Astrocyte of the spinal cord (primary cell): ENCODE results near the gene ATP2B2.

Source experiments
- DNase-seq: peaks from one replicate; pipeline ENCODE4 v3.0.0; 2011; ENCODE audit warnings: low read depth, low spot score
- H3K4me3 ChIP-seq: 2 replicates; pipeline ENCODE4 v1.5.1; 2011; ENCODE audit warnings: low read depth, mild to moderate bottlenecking, low read length, moderate library complexity
- in situ Hi-C: cut with HindIII; loops from 2 replicates; pipeline ENCODE4 v1.10.0; 2017; ENCODE audit warnings: low sequenced_read_pairs
- TF ChIP-seq, protein P1 (sequence below): IDR thresholded peaks from 2 replicates; pipeline ENCODE4 v1.5.1; 2012; ENCODE audit warnings: low read depth, mild to moderate bottlenecking, low read length, inconsistent platforms

The ATP2B2 gene

DNA sequence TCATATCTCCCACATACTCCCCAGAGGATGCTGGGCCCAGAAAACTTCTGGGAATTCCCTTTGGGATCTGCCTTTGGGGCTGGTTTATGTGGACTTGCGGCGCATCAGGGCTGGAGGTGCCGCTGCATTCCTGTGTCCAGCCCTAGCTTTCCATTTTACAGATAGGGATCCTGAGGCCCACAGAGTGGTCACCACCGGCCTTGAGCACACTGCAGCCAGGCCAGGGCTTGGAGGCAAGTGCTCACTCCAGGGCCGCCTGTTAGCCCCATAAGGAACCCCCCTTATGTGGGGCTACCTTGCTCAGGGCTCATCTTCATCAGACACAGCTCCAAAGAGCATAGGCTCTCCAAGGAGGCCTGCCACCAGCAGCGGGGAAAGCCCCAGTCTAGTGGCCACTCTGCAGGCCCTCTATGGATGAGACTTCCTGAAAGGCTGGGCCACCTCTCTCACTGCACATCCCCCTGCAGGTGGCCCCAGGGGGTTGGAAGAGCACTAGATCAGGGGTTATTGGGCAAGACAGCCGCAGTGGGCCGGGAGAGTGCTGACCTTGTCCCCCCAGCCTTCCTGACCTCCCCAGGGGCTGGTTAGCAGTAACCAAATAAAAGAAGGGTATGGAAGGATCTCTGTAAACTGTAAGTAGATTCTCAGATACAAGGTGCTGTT lies 9.2 kb upstream of the ATP2B2 start:
- in situ Hi-C loops: no loop called here
- TF ChIP-seq, protein P1, sequence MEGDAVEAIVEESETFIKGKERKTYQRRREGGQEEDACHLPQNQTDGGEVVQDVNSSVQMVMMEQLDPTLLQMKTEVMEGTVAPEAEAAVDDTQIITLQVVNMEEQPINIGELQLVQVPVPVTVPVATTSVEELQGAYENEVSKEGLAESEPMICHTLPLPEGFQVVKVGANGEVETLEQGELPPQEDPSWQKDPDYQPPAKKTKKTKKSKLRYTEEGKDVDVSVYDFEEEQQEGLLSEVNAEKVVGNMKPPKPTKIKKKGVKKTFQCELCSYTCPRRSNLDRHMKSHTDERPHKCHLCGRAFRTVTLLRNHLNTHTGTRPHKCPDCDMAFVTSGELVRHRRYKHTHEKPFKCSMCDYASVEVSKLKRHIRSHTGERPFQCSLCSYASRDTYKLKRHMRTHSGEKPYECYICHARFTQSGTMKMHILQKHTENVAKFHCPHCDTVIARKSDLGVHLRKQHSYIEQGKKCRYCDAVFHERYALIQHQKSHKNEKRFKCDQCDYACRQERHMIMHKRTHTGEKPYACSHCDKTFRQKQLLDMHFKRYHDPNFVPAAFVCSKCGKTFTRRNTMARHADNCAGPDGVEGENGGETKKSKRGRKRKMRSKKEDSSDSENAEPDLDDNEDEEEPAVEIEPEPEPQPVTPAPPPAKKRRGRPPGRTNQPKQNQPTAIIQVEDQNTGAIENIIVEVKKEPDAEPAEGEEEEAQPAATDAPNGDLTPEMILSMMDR: no peak
- H3K4me3 ChIP-seq: no peak overlapping the region
- no peak for DNase-seq

DNA sequence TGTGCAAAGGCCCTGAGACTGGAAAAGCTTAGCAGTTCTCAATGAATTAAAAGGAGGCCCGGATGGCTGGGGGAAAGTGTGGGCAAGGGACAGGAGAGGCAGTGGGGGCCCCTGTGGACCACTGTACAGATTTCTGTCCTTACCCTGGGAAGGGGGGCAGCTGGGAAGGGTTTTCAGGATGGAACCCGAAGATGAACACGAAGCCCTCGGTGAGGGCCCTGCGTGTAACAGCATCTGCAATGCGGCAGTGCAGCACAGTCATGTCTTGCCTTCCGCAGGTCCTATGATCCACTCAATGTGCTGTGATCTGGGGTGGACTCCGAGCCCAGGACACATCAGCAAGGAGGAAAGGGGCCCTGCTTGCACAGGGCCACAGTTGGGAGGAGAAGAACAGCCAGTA lies 7.9 kb upstream of the ATP2B2 start:
- H3K4me3 ChIP-seq: no peak overlapping the region
- in situ Hi-C loops: no loop called here
- no peak for DNase-seq
- TF ChIP-seq, protein P1: no peak

DNA sequence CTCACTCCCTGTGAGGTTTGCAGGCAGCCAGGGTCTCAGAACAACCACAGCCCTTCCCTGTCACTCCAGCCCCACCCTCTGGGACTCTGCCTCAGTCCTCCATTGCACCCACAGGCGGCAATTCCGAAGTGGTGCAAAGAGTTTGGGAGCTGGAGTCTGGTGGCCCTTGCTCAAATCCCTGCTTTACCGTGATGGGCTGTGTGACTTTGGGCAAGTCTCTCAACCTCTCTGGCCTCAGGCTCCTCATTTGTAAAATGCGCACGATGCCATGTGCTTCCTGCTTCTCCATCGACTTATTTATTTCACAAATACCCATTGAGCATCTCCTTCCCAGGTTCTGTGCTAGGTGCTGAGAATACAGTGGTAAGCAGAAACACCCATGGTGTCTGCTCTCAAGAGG lies 7.3 kb upstream of the ATP2B2 start:
- H3K4me3 ChIP-seq: no peak overlapping the region
- no peak for DNase-seq
- in situ Hi-C loops: no loop called here
- TF ChIP-seq, protein P1: no peak

DNA sequence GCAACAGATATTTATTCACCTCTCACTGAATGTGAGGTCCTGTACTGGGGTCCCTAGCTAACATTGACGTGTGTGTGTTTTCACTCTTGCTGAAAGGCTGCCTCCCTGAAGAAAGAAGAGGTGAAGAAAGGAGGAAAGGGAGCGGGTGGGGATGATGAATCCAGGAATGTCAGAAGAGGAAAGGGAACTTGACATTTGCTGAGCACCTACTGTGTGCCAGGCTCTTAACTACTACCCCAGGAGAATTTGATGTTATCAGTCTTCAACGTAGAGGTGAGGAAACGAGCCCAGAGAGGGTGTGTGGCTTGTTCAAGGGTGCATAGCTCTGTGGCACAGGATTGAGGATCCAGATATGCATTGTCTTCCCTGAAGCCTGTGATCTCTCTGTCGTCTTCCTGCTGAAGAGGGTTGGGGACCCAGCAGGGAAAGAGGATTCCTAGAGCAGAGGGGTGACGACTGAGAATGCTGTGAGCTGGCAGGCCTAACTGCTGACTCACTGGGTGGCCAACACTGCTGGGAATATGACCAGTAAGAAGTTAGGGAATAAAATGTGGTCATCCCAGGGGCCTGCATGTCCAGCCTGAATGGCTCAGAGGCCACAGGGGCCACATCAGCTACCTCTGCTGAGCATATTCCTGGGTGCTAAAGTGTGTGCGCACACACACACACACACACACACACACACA lies 6.6 kb upstream of the ATP2B2 start:
- peak; percentile 79 for DNase-seq
- H3K4me3 ChIP-seq: no peak overlapping the region
- TF ChIP-seq, protein P1: no peak
- in situ Hi-C loops: no loop called here

DNA sequence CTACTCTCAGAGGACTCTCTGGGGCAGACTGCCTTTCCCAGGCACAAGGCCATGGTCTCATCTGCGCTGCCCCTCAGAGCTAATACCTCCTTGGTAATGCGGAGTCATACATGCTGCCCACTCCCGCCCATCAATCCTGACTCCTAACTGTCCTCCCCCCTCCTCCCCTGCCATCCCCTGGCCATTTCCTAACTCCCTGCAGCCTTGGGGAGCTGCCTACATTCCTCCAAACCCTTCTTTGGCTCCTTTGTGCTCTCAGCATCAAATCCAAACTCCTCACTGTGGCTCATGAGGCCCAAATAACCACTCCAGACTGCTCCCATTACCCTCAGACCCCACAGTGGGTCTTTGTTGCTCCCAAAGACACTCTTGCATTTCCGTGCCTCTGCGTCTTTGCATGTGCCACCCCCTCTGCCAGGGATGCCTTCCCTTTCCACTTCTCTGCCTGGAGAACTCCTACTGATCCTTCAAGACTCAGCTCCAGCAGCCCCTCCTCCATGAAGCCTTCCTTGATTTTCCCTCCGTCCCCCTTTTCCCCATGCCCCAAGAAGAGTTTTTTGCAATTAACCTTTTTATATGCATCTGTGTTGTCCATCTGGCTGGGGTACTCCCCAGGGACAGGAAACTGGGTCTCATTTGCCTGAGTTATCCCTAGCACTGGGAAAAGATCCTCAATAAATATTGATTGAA lies 5.5 kb upstream of the ATP2B2 start:
- DNase-seq: no peak
- in situ Hi-C loops: no loop called here
- TF ChIP-seq, protein P1: no peak
- no peak overlapping the region for H3K4me3 ChIP-seq

DNA sequence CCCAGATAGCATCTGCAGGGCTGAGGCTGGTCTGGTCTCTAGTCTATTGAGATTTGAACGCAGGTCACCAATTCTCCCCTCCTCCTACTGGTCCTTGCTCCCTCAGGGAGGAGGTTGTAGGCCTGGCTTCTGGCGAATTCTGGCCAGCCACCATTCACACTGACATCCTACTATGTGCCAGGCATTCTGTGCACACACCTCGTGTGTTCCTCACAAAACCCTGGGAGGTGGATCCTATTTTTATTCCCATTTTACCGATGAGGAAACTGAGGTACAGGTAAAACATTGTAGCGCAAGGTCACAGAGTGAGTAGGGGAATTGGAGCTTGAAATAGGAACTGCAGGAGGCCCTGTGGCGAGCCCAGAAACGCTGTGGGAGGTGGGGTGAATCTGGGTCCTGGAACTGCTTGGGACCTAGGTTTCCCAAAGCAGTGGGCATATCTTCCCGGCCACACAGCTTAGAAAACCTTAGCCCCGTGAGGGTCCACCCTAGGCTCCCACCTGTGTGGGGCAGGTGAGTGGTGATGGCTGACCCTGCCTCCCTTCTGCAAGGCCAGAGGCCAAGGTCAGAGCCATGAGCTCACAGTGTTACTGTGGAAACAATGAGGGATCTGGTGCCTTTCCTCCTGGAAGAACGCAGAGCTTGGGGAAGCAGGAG lies 4.8 kb upstream of the ATP2B2 start:
- no peak for DNase-seq
- in situ Hi-C loops: no loop called here
- H3K4me3 ChIP-seq: no peak overlapping the region
- TF ChIP-seq, protein P1: no peak
